Activated CD8-positive, alpha-beta T cell treated with anti-CD3 and anti-CD28 coated beads for 36 hours (primary cell): ENCODE measurements around the gene ERCC1. TPM values are rescaled to one million over a fixed set of nuclear protein-coding genes. Genes with fewer than 3 reads are reported as not detected.

Experiments used
- ATAC-seq: fragments of 200-7000 bp; cut with Tn5 transposase; one replicate; pipeline ENCODE4 v1.10.0; 2021; ENCODE audit warnings: mild to moderate bottlenecking, moderate library complexity
- CTCF ChIA-PET: fragments of 350-600 bp; sonication (Branson Sonifier 250); formaldehyde crosslinking; loops from one replicate; lab custom pipeline; 2021; ENCODE audit warnings: antibody characterized with exemption; lab: Charles Lee
- POLR2A ChIA-PET: fragments of 350-600 bp; sonication (Branson Sonifier 250); formaldehyde crosslinking; loops from one replicate; lab custom pipeline; 2021; ENCODE audit warnings: antibody characterized with exemption; lab: Charles Lee
- DNase-seq: peaks from one replicate; pipeline ENCODE4 v3.0.0-alpha.2; 2020
- H3K27ac Mint-ChIP-seq: one replicate; pipeline ENCODE4 v1.8.0; 2021; ENCODE audit warnings: mild to moderate bottlenecking, mixed read lengths
- H3K27me3 Mint-ChIP-seq: one replicate; pipeline ENCODE4 v1.8.0; 2021; ENCODE audit warnings: mixed read lengths
- H3K36me3 Mint-ChIP-seq: one replicate; pipeline ENCODE4 v1.8.0; 2021; ENCODE audit warnings: low read depth, mixed read lengths
- H3K4me1 Mint-ChIP-seq: one replicate; pipeline ENCODE4 v1.8.0; 2021; ENCODE audit warnings: low read depth, mixed read lengths
- H3K4me3 Mint-ChIP-seq: one replicate; pipeline ENCODE4 v1.8.0; 2021; ENCODE audit warnings: mild to moderate bottlenecking, moderate library complexity, mixed read lengths
- H3K9me3 Mint-ChIP-seq: one replicate; pipeline ENCODE4 v1.8.0; 2021; ENCODE audit warnings: mixed read lengths
- intact Hi-C: fragments of 100-400 bp; cut with micrococcal nuclease; formaldehyde crosslinking; loops from one replicate; pipeline ENCODE4 v1.10.0; 2022
- total RNA-seq, 2 experiments: library from RNA; stranded (reverse); gene quantifications; one replicate each; pipeline ENCODE4 v1.2.3, GENCODE V29; 2021
- TF ChIP-seq, protein P1 (sequence below): fragments of 200-600 bp; IDR thresholded peaks from one replicate; pipeline ENCODE4 v1.8.0; 2022; ENCODE audit warnings: antibody characterized with exemption, mild to moderate bottlenecking

Gene ERCC1
- total RNA-seq, 2 experiments from 2014 or later: 41.6 to 46.5 TPM

GRCh38 chr19:45420871-45421270, 2.8 kb downstream of the ERCC1 start:
- Mint-ChIP-seq H3K4me1 (peaks cover 48% of the 10 kb centered on the region), H3K9me3 (no peaks in the 10 kb centered on the region), H3K27me3 (no peaks in the 10 kb centered on the region), H3K4me3 (no peak overlapping the region), H3K27ac (peak overlapping the region; percentile 70), H3K36me3 (peaks cover 30% of the 10 kb centered on the region)
- ATAC-seq (no peak), DNase-seq (no peak)
- intact Hi-C loops: loop anchor here (10.0 kb wide), 1 partner anchor 54 kb away; no protein-coding TSS in a partner anchor
- TF ChIP-seq, protein P1, sequence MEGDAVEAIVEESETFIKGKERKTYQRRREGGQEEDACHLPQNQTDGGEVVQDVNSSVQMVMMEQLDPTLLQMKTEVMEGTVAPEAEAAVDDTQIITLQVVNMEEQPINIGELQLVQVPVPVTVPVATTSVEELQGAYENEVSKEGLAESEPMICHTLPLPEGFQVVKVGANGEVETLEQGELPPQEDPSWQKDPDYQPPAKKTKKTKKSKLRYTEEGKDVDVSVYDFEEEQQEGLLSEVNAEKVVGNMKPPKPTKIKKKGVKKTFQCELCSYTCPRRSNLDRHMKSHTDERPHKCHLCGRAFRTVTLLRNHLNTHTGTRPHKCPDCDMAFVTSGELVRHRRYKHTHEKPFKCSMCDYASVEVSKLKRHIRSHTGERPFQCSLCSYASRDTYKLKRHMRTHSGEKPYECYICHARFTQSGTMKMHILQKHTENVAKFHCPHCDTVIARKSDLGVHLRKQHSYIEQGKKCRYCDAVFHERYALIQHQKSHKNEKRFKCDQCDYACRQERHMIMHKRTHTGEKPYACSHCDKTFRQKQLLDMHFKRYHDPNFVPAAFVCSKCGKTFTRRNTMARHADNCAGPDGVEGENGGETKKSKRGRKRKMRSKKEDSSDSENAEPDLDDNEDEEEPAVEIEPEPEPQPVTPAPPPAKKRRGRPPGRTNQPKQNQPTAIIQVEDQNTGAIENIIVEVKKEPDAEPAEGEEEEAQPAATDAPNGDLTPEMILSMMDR: no peak
- ChIA-PET CTCF (interaction anchor here (1.8 to 2.0 kb wide), 2 partner anchors 19 to 65 kb away, joined by 8 to 9 read pairs; no protein-coding TSS in a partner anchor), POLR2A (interaction anchor here (1.0 kb wide), 1 partner anchor 50 kb away, joined by 3 read pairs; no protein-coding TSS in a partner anchor)

GRCh38 chr19:45420356-45420755, 3.4 kb downstream of the ERCC1 start:
- DNase-seq: no peak
- CTCF ChIA-PET: interaction anchor here (2.0 kb wide), 1 partner anchor 19 kb away, joined by 9 read pairs; no protein-coding TSS in a partner anchor
- Mint-ChIP-seq H3K4me3 (no peak overlapping the region), H3K9me3 (no peaks in the 10 kb centered on the region), H3K4me1 (peaks cover 44% of the 10 kb centered on the region), H3K27ac (peak overlapping the region; percentile 70), H3K27me3 (no peaks in the 10 kb centered on the region), H3K36me3 (peaks cover 34% of the 10 kb centered on the region)
- intact Hi-C loops: loop anchor here (10.0 kb wide), 1 partner anchor 54 kb away; no protein-coding TSS in a partner anchor
- TF ChIP-seq, protein P1: no peak
- no peak for ATAC-seq
- POLR2A ChIA-PET: interaction anchor here (1.2 kb wide), 1 partner anchor 13 kb away, joined by 3 read pairs; no protein-coding TSS in a partner anchor

DNA sequence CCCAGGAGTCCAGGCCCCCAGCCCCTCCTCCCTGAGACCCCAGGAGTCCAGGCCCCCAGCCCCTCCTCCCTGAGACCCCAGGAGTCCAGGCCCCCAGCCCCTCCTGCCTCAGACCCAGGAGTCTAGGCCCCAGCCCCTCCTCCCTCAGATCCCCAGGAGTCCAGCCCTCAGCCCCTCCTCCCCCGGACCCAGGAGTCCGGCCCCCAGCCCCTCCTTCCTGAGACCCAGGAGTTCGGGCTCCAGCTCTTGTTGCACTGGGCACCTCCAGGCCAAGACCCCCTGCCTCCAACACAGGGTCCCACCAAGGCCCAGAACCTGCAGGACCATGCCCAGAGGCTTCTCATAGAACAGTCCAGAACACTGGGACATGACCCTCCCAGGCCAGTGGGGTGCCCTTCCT, 3.8 kb downstream of the ERCC1 start:
- Mint-ChIP-seq H3K36me3 (peaks cover 34% of the 10 kb centered on the region), H3K9me3 (no peaks in the 10 kb centered on the region), H3K27me3 (no peaks in the 10 kb centered on the region), H3K27ac (peak overlapping the region; percentile 72), H3K4me3 (no peak overlapping the region), H3K4me1 (peaks cover 44% of the 10 kb centered on the region)
- ATAC-seq (no peak), DNase-seq (no peak)
- TF ChIP-seq, protein P1: no peak
- ChIA-PET POLR2A (interaction anchor here (0.9 to 1.2 kb wide), 2 partner anchors 13 to 14 kb away, joined by 3 read pairs; no protein-coding TSS in a partner anchor), CTCF (interaction anchor here (2.0 kb wide), 1 partner anchor 20 kb away, joined by 9 read pairs; no protein-coding TSS in a partner anchor)
- intact Hi-C loops: loop anchor here (10.0 kb wide), 1 partner anchor 55 kb away; no protein-coding TSS in a partner anchor

GRCh38 chr19:45419396-45419795, 4.3 kb downstream of the ERCC1 start:
- no peaks in the 10 kb centered on the region for H3K27me3 Mint-ChIP-seq
- intact Hi-C loops: no loop called here
- TF ChIP-seq, protein P1: no peak
- H3K4me3 Mint-ChIP-seq: no peak overlapping the region
- ATAC-seq (no peak), DNase-seq (peak; percentile 28)
- ChIA-PET CTCF (no interaction called here), POLR2A (interaction anchor here (0.9 to 1.2 kb wide), 2 partner anchors 12 to 14 kb away, joined by 3 read pairs; no protein-coding TSS in a partner anchor)
- H3K9me3 Mint-ChIP-seq: no peaks in the 10 kb centered on the region
- peaks cover 36% of the 10 kb centered on the region for H3K36me3 Mint-ChIP-seq
- peaks cover 41% of the 10 kb centered on the region for H3K4me1 Mint-ChIP-seq
- H3K27ac Mint-ChIP-seq: peak overlapping the region; percentile 72

DNA sequence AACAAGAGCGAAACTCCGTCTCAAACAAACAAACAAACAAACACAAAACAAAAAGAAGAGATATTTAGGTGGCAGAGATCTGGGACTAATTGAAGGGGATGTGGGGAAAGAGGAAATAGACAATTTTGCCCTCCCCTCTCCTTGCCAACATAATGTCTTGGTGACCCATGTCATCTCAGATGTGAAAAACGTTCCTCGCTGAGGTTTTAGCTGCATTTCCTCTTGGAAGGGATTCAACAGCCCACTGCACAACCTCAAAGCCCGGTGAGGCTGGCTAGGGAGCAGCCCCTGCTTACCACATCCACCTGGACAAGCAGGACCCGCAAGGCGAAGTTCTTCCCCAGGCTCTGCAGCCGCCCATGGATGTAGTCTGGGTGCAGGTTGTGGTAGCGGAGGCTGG, 4.9 kb downstream of the ERCC1 start:
- TF ChIP-seq, protein P1: no peak
- H3K27ac Mint-ChIP-seq: peak overlapping the region; percentile 73
- H3K27me3 Mint-ChIP-seq: no peaks in the 10 kb centered on the region
- ATAC-seq: no peak
- H3K9me3 Mint-ChIP-seq: no peaks in the 10 kb centered on the region
- H3K4me1 Mint-ChIP-seq: peaks cover 35% of the 10 kb centered on the region
- H3K4me3 Mint-ChIP-seq: no peak overlapping the region
- POLR2A ChIA-PET: no interaction called here
- H3K36me3 Mint-ChIP-seq: peaks cover 41% of the 10 kb centered on the region
- CTCF ChIA-PET: no interaction called here
- no peak for DNase-seq
- intact Hi-C loops: no loop called here
